ENCODE data around the gene METTL24. TPM values are rescaled to one million over a fixed set of nuclear protein-coding genes. Genes with fewer than 3 reads are reported as not detected.

The METTL24 gene
- total RNA-seq, 1 experiment from 2014 or later, result not detected

DNA sequence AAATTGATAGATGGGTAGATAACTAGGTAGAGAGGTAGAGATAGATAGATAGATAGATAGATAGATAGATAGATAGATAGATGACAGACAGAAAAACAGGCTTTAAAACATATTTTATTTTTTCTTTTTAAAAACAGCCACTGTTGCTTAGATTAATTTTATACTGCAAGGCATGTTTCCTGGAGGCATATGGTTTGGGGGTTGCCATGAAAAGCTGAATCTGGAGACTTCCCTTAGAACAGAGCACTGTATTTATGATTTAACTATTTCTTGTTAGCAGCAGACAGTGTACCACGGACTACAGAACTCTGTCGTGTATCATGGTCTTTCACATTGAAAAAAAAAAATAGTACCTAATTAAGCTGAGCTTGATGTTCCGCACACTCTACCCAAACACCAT, 38.8 kb downstream of the METTL24 start:
- H2AFZ ChIP-seq, result no peak overlapping the region
- no peak overlapping the region for H3K4me3 ChIP-seq
- BruUV-seq (replicated peaks), result no TSS peak
- no peaks in the 10 kb centered on the region for H3K79me2 ChIP-seq (ENCODE audit: low read depth)
- ChIA-PET POLR2A (ENCODE audit: unreplicated experiment) (no interaction called here), CTCF (no interaction called here)
- H3K27ac ChIP-seq, result no peak overlapping the region
- DNase-seq, result no peak
- TF ChIP-seq, protein P1, sequence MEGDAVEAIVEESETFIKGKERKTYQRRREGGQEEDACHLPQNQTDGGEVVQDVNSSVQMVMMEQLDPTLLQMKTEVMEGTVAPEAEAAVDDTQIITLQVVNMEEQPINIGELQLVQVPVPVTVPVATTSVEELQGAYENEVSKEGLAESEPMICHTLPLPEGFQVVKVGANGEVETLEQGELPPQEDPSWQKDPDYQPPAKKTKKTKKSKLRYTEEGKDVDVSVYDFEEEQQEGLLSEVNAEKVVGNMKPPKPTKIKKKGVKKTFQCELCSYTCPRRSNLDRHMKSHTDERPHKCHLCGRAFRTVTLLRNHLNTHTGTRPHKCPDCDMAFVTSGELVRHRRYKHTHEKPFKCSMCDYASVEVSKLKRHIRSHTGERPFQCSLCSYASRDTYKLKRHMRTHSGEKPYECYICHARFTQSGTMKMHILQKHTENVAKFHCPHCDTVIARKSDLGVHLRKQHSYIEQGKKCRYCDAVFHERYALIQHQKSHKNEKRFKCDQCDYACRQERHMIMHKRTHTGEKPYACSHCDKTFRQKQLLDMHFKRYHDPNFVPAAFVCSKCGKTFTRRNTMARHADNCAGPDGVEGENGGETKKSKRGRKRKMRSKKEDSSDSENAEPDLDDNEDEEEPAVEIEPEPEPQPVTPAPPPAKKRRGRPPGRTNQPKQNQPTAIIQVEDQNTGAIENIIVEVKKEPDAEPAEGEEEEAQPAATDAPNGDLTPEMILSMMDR (conservative IDR thresholded peaks at IDR 0.05), result no peak
- TF ChIP-seq EZH2 (IDR thresholded peaks at IDR 0.05; ENCODE audit: low read depth), result no peak
- no peak overlapping the region for H3K4me2 ChIP-seq
- no peaks in the 10 kb centered on the region for H3K9me3 ChIP-seq (ENCODE audit: insufficient read depth, low read depth)
- H3F3A ChIP-seq (ENCODE audit: insufficient read depth, low read depth), result no peaks in the 10 kb centered on the region
- H3K27me3 ChIP-seq (ENCODE audit: insufficient read depth, low read depth), result peaks cover 16% of the 10 kb centered on the region; the same call in 1 of the 2 replicates
- no peaks in the 10 kb centered on the region for H4K20me1 ChIP-seq (ENCODE audit: insufficient read depth)
- H3K36me3 ChIP-seq (ENCODE audit: low read depth), result no peaks in the 10 kb centered on the region
- H3K9me2 ChIP-seq (ENCODE audit: insufficient read depth), result no peaks in the 10 kb centered on the region
- intact Hi-C loops (cut with micrococcal nuclease; ENCODE audit: unreplicated experiment), result no loop called here
- H3K4me1 ChIP-seq (replicated peaks; ENCODE audit: insufficient read depth), result no peaks in the 10 kb centered on the region

DNA sequence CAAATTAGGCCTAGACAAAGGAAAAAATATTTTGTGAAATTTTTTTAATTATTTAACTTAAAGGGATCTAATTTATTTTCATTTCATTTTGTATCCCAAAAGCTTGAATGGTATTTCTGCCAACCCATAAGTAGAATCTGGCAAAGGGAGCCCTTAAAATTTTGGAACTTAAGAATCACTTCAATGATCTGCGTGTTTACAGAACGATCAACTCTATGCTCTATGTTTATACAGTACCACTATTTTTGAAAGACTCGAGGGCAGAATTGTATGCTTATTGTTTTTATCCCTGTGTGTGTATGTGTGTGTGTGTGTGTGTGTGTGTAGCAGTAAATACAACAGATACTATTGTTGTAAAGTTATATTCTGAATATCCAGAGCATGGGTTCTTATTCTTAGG, 39.2 kb downstream of the METTL24 start:
- no peak for DNase-seq
- H4K20me1 ChIP-seq (ENCODE audit: insufficient read depth), result no peaks in the 10 kb centered on the region
- H3K27me3 ChIP-seq (ENCODE audit: insufficient read depth, low read depth), result peaks cover 16% of the 10 kb centered on the region; the same call in 1 of the 2 replicates
- no peak overlapping the region for H2AFZ ChIP-seq
- no peaks in the 10 kb centered on the region for H3K4me1 ChIP-seq (replicated peaks; ENCODE audit: insufficient read depth)
- no peaks in the 10 kb centered on the region for H3K9me3 ChIP-seq (ENCODE audit: insufficient read depth, low read depth)
- ChIA-PET CTCF (no interaction called here), POLR2A (ENCODE audit: unreplicated experiment) (no interaction called here)
- H3F3A ChIP-seq (ENCODE audit: insufficient read depth, low read depth), result no peaks in the 10 kb centered on the region
- H3K79me2 ChIP-seq (ENCODE audit: low read depth), result no peaks in the 10 kb centered on the region
- no peak overlapping the region for H3K4me2 ChIP-seq
- TF ChIP-seq, protein P1 (conservative IDR thresholded peaks at IDR 0.05), result no peak
- no peak for TF ChIP-seq EZH2 (IDR thresholded peaks at IDR 0.05; ENCODE audit: low read depth)
- intact Hi-C loops (cut with micrococcal nuclease; ENCODE audit: unreplicated experiment), result no loop called here
- H3K27ac ChIP-seq, result no peak overlapping the region
- BruUV-seq (replicated peaks), result no TSS peak
- H3K36me3 ChIP-seq (ENCODE audit: low read depth), result no peaks in the 10 kb centered on the region
- no peak overlapping the region for H3K4me3 ChIP-seq
- no peaks in the 10 kb centered on the region for H3K9me2 ChIP-seq (ENCODE audit: insufficient read depth)

DNA sequence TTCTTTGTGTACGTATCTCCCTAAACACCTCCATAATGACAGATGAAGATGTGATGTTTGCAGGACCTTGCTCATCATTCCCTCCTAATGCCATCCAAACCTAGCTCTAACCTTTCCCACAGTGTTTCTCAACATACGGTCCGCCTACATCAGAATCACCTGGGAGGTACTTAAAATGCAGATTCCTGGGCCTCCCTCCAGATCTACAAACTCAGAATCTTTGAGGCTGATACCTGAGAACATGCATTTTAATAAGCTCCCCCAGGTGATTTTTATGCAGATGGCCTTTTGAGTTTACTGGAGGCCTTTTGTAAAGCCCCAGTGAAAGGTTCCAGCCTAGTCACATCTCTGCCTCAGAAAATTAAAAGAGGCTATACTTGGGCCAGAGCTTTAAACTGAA, 40.5 kb downstream of the METTL24 start:
- Histone ChIP-seq H2AFZ (no peak overlapping the region), H3F3A (ENCODE audit: insufficient read depth, low read depth) (no peaks in the 10 kb centered on the region), H3K79me2 (ENCODE audit: low read depth) (no peaks in the 10 kb centered on the region), H3K27ac (no peak overlapping the region), H4K20me1 (ENCODE audit: insufficient read depth) (no peaks in the 10 kb centered on the region), H3K9me3 (ENCODE audit: insufficient read depth, low read depth) (no peaks in the 10 kb centered on the region), H3K4me2 (no peak overlapping the region), H3K4me1 (replicated peaks; ENCODE audit: insufficient read depth) (no peaks in the 10 kb centered on the region), H3K27me3 (ENCODE audit: insufficient read depth, low read depth) (peaks cover 16% of the 10 kb centered on the region; the same call in 1 of the 2 replicates), H3K4me3 (no peak overlapping the region), H3K9me2 (ENCODE audit: insufficient read depth) (no peaks in the 10 kb centered on the region), H3K36me3 (ENCODE audit: low read depth) (no peaks in the 10 kb centered on the region)
- TF ChIP-seq EZH2 (IDR thresholded peaks at IDR 0.05; ENCODE audit: low read depth), result no peak
- TF ChIP-seq, protein P1 (conservative IDR thresholded peaks at IDR 0.05), result no peak
- intact Hi-C loops (cut with micrococcal nuclease; ENCODE audit: unreplicated experiment), result no loop called here
- POLR2A ChIA-PET (ENCODE audit: unreplicated experiment), result no interaction called here
- BruUV-seq (replicated peaks), result no TSS peak
- CTCF ChIA-PET, result no interaction called here
- DNase-seq, result no peak

Measured in PC-9 (cell line).